Measurements from ENCODE around the gene TGM1. TPM values are rescaled to one million over a fixed set of nuclear protein-coding genes. Genes with fewer than 3 reads are reported as not detected.
"Not testable (repeated sequence)": the region's sequence is repeated elsewhere in the genome, so short reads cannot be mapped to it uniquely, and the experiment has no call there.

Gene TGM1
- total RNA-seq, 4 donors from 2014 or later, result 0.52 to 3.3 (median 1.6) TPM

- no peak for DNase-seq (ENCODE audit: extremely low spot score)
- Histone ChIP-seq H3K27me3 (no peaks in the 10 kb centered on the region), H3K9me3 (no peaks in the 10 kb centered on the region), H3K27ac (replicated peaks in 1 of 4) (no peak overlapping the region), H3K4me1 (peaks cover 14 to 28% (median 18%) of the 10 kb centered on the region in 4 donors), H3K36me3 (peaks cover 0 to 19% (median 13%) of the 10 kb centered on the region in 4 donors), H3K4me3 (no peak overlapping the region)
- 80% methylated on average over 1 of the region's 1 CpG for WGBS
- no peak for TF ChIP-seq POLR2AphosphoS5 (IDR thresholded peaks at IDR 0.05)
- TF ChIP-seq CTCF (IDR thresholded peaks at IDR 0.05), result no peak
- TF ChIP-seq POLR2A (IDR thresholded peaks at IDR 0.05; ENCODE audit: low read depth), result no peak
- no peak for TF ChIP-seq EP300 (IDR thresholded peaks at IDR 0.05)
- intact Hi-C loops (cut with DNase I), result no loop called here
Observed at GRCh38 chr14:24226473-24226872, 36.5 kb downstream of the TGM1 start.

GRCh38 chr14:24224618-24225071 is 38.3 kb downstream of the TGM1 start:
- Histone ChIP-seq H3K27me3 (no peaks in the 10 kb centered on the region), H3K4me1 (peaks cover 4 to 18% (median 7%) of the 10 kb centered on the region in 4 donors), H3K36me3 (peaks cover 0 to 19% (median 13%) of the 10 kb centered on the region in 4 donors), H3K9me3 (no peaks in the 10 kb centered on the region), H3K27ac (replicated peaks in 1 of 4) (peak overlapping the region in 2 of 4 donors; percentile 17 to 39), H3K4me3 (no peak overlapping the region)
- no peak for DNase-seq (ENCODE audit: extremely low spot score)
- intact Hi-C loops (cut with DNase I), result no loop called here
- TF ChIP-seq EP300 (IDR thresholded peaks at IDR 0.05) (no peak), POLR2A (IDR thresholded peaks at IDR 0.05; ENCODE audit: low read depth) (no peak), CTCF (IDR thresholded peaks at IDR 0.05) (no peak), POLR2AphosphoS5 (IDR thresholded peaks at IDR 0.05) (no peak)
- 87% methylated on average over 7 of the region's 7 CpGs for WGBS

GRCh38 chr14:24222987-24223386 is 40.0 kb downstream of the TGM1 start:
- H3K27me3 ChIP-seq; H3K27ac ChIP-seq (replicated peaks in 1 of 4); intact Hi-C loops (cut with DNase I); DNase-seq (ENCODE audit: extremely low spot score); H3K4me3 ChIP-seq; H3K9me3 ChIP-seq: not testable (repeated sequence)
- Histone ChIP-seq H3K36me3 (peaks cover 0 to 19% (median 13%) of the 10 kb centered on the region in 4 donors), H3K4me1 (peaks cover 4 to 18% (median 5%) of the 10 kb centered on the region in 4 donors)
- WGBS, result 97% methylated on average over 4 of the region's 4 CpGs

- no peak overlapping the region for H3K4me3 ChIP-seq
- H3K27ac ChIP-seq (replicated peaks in 1 of 4), result no peak overlapping the region
- TF ChIP-seq CTCF (IDR thresholded peaks at IDR 0.05), result no peak
- no peaks in the 10 kb centered on the region for H3K9me3 ChIP-seq
- no peak for DNase-seq (ENCODE audit: extremely low spot score)
- H3K27me3 ChIP-seq, result no peaks in the 10 kb centered on the region
- H3K4me1 ChIP-seq, result peaks cover 13 to 20% (median 15%) of the 10 kb centered on the region in 4 donors
- H3K36me3 ChIP-seq, result peaks cover 0 to 20% (median 11%) of the 10 kb centered on the region in 4 donors
- WGBS, result 52% methylated on average over 3 of the region's 3 CpGs
- intact Hi-C loops (cut with DNase I), result no loop called here
Observed at GRCh38 chr14:24219521-24219920, 43.5 kb downstream of the TGM1 start.

GRCh38 chr14:24219080-24219479 is 43.9 kb downstream of the TGM1 start:
- DNase-seq (ENCODE audit: extremely low spot score), result no peak
- 92% methylated on average over 4 of the region's 4 CpGs for WGBS
- intact Hi-C loops (cut with DNase I), result no loop called here

GRCh38 chr14:24216876-24217275 is 46.1 kb downstream of the TGM1 start:
- WGBS, result 84% methylated on average over 1 of the region's 1 CpG
- intact Hi-C loops (cut with DNase I); H3K27me3 ChIP-seq; H3K4me3 ChIP-seq; H3K9me3 ChIP-seq; DNase-seq (ENCODE audit: extremely low spot score): not testable (repeated sequence)
- Histone ChIP-seq H3K4me1 (peaks cover 26 to 36% (median 35%) of the 10 kb centered on the region in 4 donors), H3K27ac (replicated peaks in 1 of 4) (peak overlapping the region in 2 of 4 donors; percentile 97 to 99), H3K36me3 (peaks cover 0 to 20% (median 11%) of the 10 kb centered on the region in 4 donors)

More at GRCh38 chr14:24219080-24219479, 43.9 kb downstream of the TGM1 start:
- H3K27ac ChIP-seq (replicated peaks in 1 of 4), result no peak overlapping the region
- H3K36me3 ChIP-seq, result peaks cover 0 to 20% (median 11%) of the 10 kb centered on the region in 4 donors
- peaks cover 14 to 23% (median 19%) of the 10 kb centered on the region in 4 donors for H3K4me1 ChIP-seq
- TF ChIP-seq POLR2AphosphoS5 (IDR thresholded peaks at IDR 0.05) (no peak), POLR2A (IDR thresholded peaks at IDR 0.05; ENCODE audit: low read depth) (no peak), CTCF (IDR thresholded peaks at IDR 0.05) (no peak)
- H3K27me3 ChIP-seq, result no peaks in the 10 kb centered on the region
- H3K9me3 ChIP-seq, result no peaks in the 10 kb centered on the region
- no peak overlapping the region for H3K4me3 ChIP-seq
